ENCODE measurements around the gene GSTM2. TPM values are rescaled to one million over a fixed set of nuclear protein-coding genes. Genes with fewer than 3 reads are reported as not detected.
A peak's percentile ranks its signal among the peaks of the same experiment; 100 is the strongest.
"Not testable (repeated sequence)": the region's sequence is repeated elsewhere in the genome, so short reads cannot be mapped to it uniquely, and the experiment has no call there.

The GSTM2 gene
- total RNA-seq, 1 donor from 2014 or later, result 20.4 TPM

GRCh38 chr1:109661391-109661790 lies 6.5 kb upstream of the GSTM2 start:
- H3K9me3 Mint-ChIP-seq (ENCODE audit: unreplicated experiment), result no peaks in the 10 kb centered on the region
- no peak for TF ChIP-seq CTCF (IDR thresholded peaks at IDR 0.05; ENCODE audit: unreplicated experiment)
- no peak overlapping the region for H3K4me3 Mint-ChIP-seq (ENCODE audit: unreplicated experiment)
- H3K4me1 Mint-ChIP-seq (ENCODE audit: unreplicated experiment), result peaks cover 13% of the 10 kb centered on the region
- H3K36me3 Mint-ChIP-seq (ENCODE audit: low read depth, unreplicated experiment), result peaks cover 5% of the 10 kb centered on the region
- H3K27ac Mint-ChIP-seq (ENCODE audit: unreplicated experiment), result no peak overlapping the region
- peaks cover 8% of the 10 kb centered on the region for H3K27me3 Mint-ChIP-seq (ENCODE audit: unreplicated experiment)
- DNase-seq (ENCODE audit: low spot score), result no peak

- Mint-ChIP-seq H3K27me3 (ENCODE audit: unreplicated experiment) (peaks cover 2% of the 10 kb centered on the region), H3K27ac (ENCODE audit: unreplicated experiment) (no peak overlapping the region), H3K4me3 (ENCODE audit: unreplicated experiment) (no peak overlapping the region), H3K9me3 (ENCODE audit: unreplicated experiment) (no peaks in the 10 kb centered on the region), H3K4me1 (ENCODE audit: unreplicated experiment) (peaks cover 6% of the 10 kb centered on the region), H3K36me3 (ENCODE audit: low read depth, unreplicated experiment) (no peaks in the 10 kb centered on the region)
- no peak for TF ChIP-seq CTCF (IDR thresholded peaks at IDR 0.05; ENCODE audit: unreplicated experiment)
- no peak for DNase-seq (ENCODE audit: low spot score)
Observed at GRCh38 chr1:109664671-109665070, 3.2 kb upstream of the GSTM2 start.

- Mint-ChIP-seq H3K27me3 (ENCODE audit: unreplicated experiment) (no peaks in the 10 kb centered on the region), H3K4me1 (ENCODE audit: unreplicated experiment) (peaks cover 6% of the 10 kb centered on the region), H3K27ac (ENCODE audit: unreplicated experiment) (no peak overlapping the region), H3K9me3 (ENCODE audit: unreplicated experiment) (no peaks in the 10 kb centered on the region), H3K36me3 (ENCODE audit: low read depth, unreplicated experiment) (peaks cover 7% of the 10 kb centered on the region), H3K4me3 (ENCODE audit: unreplicated experiment) (peak overlapping the region; percentile 73)
- TF ChIP-seq CTCF (IDR thresholded peaks at IDR 0.05; ENCODE audit: unreplicated experiment), result no peak
- DNase-seq (ENCODE audit: low spot score), result no peak
Observed at GRCh38 chr1:109668123-109668775, 392 bp downstream of the GSTM2 start.

- no peak for TF ChIP-seq CTCF (IDR thresholded peaks at IDR 0.05; ENCODE audit: unreplicated experiment)
- no peak for DNase-seq (ENCODE audit: low spot score)
- Mint-ChIP-seq H3K27me3 (ENCODE audit: unreplicated experiment) (no peaks in the 10 kb centered on the region), H3K27ac (ENCODE audit: unreplicated experiment) (peak overlapping the region; percentile 42), H3K4me3 (ENCODE audit: unreplicated experiment) (no peak overlapping the region), H3K36me3 (ENCODE audit: low read depth, unreplicated experiment) (peaks cover 7% of the 10 kb centered on the region), H3K4me1 (ENCODE audit: unreplicated experiment) (peaks cover 6% of the 10 kb centered on the region), H3K9me3 (ENCODE audit: unreplicated experiment) (no peaks in the 10 kb centered on the region)
Observed at GRCh38 chr1:109669246-109669948, 1.5 kb downstream of the GSTM2 start.

- not testable (repeated sequence) for H3K27me3 Mint-ChIP-seq (ENCODE audit: unreplicated experiment); H3K9me3 Mint-ChIP-seq (ENCODE audit: unreplicated experiment); H3K4me1 Mint-ChIP-seq (ENCODE audit: unreplicated experiment); H3K36me3 Mint-ChIP-seq (ENCODE audit: low read depth, unreplicated experiment); H3K4me3 Mint-ChIP-seq (ENCODE audit: unreplicated experiment); H3K27ac Mint-ChIP-seq (ENCODE audit: unreplicated experiment); DNase-seq (ENCODE audit: low spot score)
Observed at GRCh38 chr1:109669949-109670302, 2.1 kb downstream of the GSTM2 start.
